ENCODE data around the gene KIZ.
A peak's percentile ranks its signal among the peaks of the same experiment; 100 is the strongest.

KIZ gene

DNA sequence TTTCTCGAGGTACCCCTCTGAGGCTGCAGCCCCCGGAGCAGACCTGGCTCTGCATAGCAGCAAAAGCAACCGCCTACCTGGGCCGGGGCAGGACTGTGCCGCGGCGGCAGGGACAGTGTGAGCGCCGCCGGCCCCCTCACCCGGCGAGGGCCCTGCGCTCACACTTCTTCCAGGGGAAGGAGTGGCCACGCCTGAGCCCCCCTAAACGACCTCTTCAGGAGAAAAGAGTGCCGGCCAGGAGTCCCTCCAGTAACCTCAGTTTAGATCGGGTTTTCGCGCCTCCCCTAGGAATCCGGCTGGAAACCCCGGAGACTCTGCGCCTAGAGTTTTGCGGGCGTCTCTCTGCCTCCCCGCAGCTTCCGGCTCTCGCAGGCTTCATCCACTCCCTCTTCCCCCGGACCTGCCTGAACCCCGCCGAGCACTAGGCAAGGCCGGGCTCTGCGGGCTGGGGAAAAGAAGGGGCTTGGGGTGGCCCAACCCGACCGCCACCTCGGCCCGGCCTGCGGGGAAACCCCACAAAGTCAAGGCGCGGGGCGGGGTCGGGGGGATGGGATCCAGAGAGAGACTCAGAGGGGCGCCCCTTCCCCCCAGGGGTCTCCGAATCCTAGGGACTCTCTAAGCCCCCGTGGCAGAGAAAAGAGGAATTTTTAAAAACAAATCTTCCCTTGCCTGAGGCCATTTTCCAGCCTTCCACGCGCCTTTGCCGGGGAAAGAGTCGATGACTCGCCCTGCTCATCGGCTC lies 20.3 kb upstream of the KIZ start:
- peak; percentile 21 for DNase-seq (ENCODE audit: low spot score)
- TF ChIP-seq, protein P1, sequence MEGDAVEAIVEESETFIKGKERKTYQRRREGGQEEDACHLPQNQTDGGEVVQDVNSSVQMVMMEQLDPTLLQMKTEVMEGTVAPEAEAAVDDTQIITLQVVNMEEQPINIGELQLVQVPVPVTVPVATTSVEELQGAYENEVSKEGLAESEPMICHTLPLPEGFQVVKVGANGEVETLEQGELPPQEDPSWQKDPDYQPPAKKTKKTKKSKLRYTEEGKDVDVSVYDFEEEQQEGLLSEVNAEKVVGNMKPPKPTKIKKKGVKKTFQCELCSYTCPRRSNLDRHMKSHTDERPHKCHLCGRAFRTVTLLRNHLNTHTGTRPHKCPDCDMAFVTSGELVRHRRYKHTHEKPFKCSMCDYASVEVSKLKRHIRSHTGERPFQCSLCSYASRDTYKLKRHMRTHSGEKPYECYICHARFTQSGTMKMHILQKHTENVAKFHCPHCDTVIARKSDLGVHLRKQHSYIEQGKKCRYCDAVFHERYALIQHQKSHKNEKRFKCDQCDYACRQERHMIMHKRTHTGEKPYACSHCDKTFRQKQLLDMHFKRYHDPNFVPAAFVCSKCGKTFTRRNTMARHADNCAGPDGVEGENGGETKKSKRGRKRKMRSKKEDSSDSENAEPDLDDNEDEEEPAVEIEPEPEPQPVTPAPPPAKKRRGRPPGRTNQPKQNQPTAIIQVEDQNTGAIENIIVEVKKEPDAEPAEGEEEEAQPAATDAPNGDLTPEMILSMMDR (IDR thresholded peaks at IDR 0.05; ENCODE audit: extremely low read depth, missing control alignments), result no peak

DNA sequence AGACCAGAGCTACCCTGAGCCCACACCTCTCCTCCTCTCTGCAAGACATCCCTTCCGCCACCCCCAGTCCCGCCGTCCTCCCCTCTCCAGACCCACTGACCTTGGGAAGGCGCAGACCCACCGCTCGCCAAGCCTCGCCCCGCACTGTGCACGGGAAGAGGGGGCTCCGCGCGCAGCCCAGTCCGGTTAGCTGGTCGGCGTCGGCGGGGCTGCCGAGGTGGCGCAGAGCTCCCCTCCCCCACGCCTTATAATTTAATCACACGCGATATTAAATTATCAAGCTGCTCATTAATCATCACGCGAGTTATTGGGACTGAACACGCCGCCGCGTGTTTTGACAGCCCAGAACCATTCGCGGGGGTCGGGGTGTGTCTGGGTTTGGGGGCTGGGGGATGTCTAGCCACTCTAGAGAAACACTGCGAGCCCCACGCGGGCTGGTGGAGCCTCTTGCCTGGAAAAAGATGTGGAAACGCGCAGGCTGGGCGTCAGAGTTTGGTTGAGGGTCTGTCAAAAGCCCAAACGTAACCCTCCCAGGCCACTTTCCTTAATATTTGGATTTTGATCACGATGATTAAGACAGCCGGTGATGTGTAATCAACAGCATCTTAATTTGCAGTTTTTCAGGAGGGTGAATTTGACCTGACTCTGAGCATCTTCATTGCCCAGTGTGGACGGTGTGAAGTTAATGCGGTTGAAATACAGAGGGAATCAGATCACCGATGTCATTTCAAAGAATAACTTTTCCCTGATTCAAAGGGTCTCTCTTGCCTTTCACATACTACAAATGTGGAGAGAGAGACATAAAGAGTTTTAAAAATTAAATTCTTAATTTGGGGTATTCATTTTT lies 19.5 kb upstream of the KIZ start, which contains the start of gene LINC00237:
TSS of gene LINC00237 (minus strand) at position 188 of the 847 bp plus-strand sequence.
- no peak for DNase-seq (ENCODE audit: low spot score)
- TF ChIP-seq, protein P1 (IDR thresholded peaks at IDR 0.05; ENCODE audit: extremely low read depth, missing control alignments), result no peak

DNA sequence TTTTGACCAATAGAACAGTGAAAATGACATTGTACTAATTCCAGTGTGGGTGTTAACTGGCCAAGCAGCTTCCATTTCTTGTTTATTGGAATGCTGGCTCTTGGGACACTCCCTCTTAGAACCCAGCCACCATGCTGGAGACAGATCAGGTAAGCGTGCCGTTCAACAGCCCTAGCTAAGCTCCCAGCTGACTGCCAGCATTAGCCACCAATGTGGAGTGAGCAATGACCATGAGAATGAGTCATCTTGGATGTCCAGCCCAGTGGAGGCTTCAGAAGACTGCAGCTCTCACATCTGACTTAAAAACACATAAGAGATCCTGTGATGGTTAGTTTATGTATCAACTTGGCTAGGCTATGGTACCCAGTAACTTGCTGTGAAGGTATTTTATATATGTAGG lies 16.7 kb upstream of the KIZ start:
- no peak for DNase-seq (ENCODE audit: low spot score)
- TF ChIP-seq, protein P1 (IDR thresholded peaks at IDR 0.05; ENCODE audit: extremely low read depth, missing control alignments), result no peak

DNA sequence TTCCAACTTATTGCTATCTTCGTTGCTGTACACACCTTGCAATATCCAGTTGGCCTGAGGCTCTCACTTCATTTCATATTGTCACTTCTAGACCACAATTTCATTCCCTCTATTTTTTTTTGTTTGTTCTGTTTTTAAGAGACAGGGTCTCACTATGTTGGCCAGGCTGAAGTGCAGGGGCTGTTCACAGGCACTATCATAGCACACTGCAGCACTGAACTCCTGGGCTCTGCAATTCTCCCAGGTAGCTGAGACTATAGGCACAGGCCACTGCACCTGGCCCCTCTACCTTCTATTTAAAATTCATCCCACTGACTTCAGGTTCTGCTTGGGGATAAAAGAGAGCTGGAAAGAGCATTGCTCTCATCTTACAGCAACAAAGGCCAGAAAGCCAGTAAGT lies 15.1 kb upstream of the KIZ start:
- DNase-seq (ENCODE audit: low spot score), result no peak

DNA sequence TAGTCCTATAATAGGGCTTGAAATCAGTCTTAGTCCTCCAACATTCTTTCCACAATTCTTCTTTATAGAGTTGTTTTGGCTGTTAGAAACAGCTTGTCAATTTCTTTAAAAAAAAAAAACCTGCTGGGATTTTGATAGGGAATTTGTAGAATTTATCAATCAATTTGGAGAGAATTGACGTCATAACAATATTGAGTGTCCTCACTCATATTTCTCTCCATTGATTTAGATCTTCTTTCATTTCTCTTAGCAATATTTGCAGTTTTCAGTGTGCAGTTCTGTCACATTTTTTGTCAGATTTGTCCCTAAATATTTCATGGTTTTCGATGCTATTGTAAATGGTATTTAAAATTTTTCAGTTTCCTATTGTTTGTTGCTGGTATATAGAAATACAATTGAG lies 14.5 kb upstream of the KIZ start:
- TF ChIP-seq, protein P1 (IDR thresholded peaks at IDR 0.05; ENCODE audit: extremely low read depth, missing control alignments), result no peak
- DNase-seq (ENCODE audit: low spot score), result no peak

More for the DNA sequence above, 15.1 kb upstream of the KIZ start:
- TF ChIP-seq, protein P1 (IDR thresholded peaks at IDR 0.05; ENCODE audit: extremely low read depth, missing control alignments), result no peak

DNA sequence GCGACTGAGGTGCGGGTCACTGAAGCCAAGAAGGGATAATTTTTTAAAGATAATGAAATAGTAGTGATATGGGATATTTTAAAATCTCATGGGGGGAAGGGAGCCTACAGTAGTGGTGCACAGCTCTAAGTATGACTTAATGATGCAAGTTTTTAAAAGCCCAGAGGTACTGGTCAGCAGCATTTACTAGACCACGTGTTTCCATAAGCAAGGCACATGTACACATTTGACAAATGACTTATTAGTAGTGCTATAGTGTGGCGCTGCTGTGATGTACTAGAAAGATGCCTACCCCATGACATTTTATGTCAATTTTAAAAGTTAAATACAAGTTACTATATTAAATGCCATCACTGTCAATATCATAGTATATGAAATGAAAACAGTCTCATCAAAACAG lies 12.2 kb upstream of the KIZ start:
- TF ChIP-seq, protein P1 (IDR thresholded peaks at IDR 0.05; ENCODE audit: extremely low read depth, missing control alignments), result no peak
- no peak for DNase-seq (ENCODE audit: low spot score)

DNA sequence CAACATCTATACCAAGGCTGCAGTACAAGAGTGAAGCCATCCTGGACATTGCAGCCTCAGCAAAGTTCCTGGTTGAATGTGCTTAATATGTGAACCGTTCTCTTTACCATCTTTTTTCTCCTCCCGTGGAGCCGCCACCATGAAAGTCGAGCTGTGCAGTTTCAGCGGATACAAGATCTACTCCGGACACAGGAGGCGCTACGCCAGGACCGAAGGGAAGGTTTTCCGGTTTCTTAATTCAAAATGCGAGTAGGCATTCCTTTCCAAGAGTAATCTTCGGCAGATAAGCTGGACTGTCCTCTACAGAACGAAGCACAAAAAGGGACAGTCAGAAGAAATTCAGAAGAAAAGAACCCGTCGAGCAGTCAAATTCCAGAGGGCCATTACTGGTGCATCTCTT lies 11.3 kb upstream of the KIZ start:
- TF ChIP-seq, protein P1 (IDR thresholded peaks at IDR 0.05; ENCODE audit: extremely low read depth, missing control alignments), result no peak
- DNase-seq (ENCODE audit: low spot score), result no peak

Measured in GM20000 (cell line).